KMS-11 (cell line): Measurements from ENCODE around the gene SIGLEC10.
"Not testable (repeated sequence)": the region's sequence is repeated elsewhere in the genome, so short reads cannot be mapped to it uniquely, and the experiment has no call there.

Source experiments
- H2AFZ ChIP-seq: fragments of 200-600 bp; sonication (generic); 2 replicates; pipeline ENCODE4 v1.6.1; 2016; ENCODE audit warnings: antibody characterized with exemption, mixed run types, low read depth
- H3K27ac ChIP-seq: fragments of 200-600 bp; sonication (generic); 2 replicates; pipeline ENCODE4 v1.6.1; 2016; ENCODE audit warnings: mild to moderate bottlenecking, mixed run types
- H3K27me3 ChIP-seq: fragments of 200-600 bp; sonication (generic); 2 replicates; pipeline ENCODE4 v1.6.1; 2017; ENCODE audit warnings: mild to moderate bottlenecking, low read depth, mixed run types, moderate library complexity; ENCODE audit not compliant: insufficient read depth
- H3K36me3 ChIP-seq: fragments of 200-600 bp; sonication (generic); 2 replicates; pipeline ENCODE4 v1.6.1; 2017; ENCODE audit warnings: mild to moderate bottlenecking, mixed run types; ENCODE audit not compliant: insufficient read depth
- H3K4me1 ChIP-seq: fragments of 200-600 bp; sonication (generic); 2 replicates; pipeline ENCODE4 v1.6.1; 2016; ENCODE audit warnings: mild to moderate bottlenecking, low read depth, mixed run types; ENCODE audit not compliant: poor library complexity, severe bottlenecking
- H3K4me2 ChIP-seq: fragments of 200-600 bp; sonication (generic); 2 replicates; pipeline ENCODE4 v1.7.0; 2016; ENCODE audit warnings: mild to moderate bottlenecking, mixed run types
- H3K4me3 ChIP-seq: fragments of 200-600 bp; sonication (generic); IDR thresholded peaks from 2 replicates; pipeline ENCODE4 v1.6.1; 2017; ENCODE audit warnings: low read depth, low read length, mixed read lengths; ENCODE audit not compliant: insufficient read depth
- H3K79me2 ChIP-seq: fragments of 200-600 bp; sonication (generic); 2 replicates; pipeline ENCODE4 v1.6.1; 2016; ENCODE audit warnings: low read depth, mixed run types; ENCODE audit not compliant: insufficient read depth
- H3K9ac ChIP-seq: fragments of 200-600 bp; sonication (generic); 2 replicates; pipeline ENCODE4 v1.6.1; 2016; ENCODE audit warnings: mild to moderate bottlenecking, mixed run types
- H4K20me1 ChIP-seq: fragments of 200-600 bp; sonication (generic); 2 replicates; pipeline ENCODE4 v1.6.1; 2016; ENCODE audit warnings: mild to moderate bottlenecking, mixed run types; ENCODE audit not compliant: insufficient read depth
- TF ChIP-seq, protein P1 (sequence below): fragments of 200-600 bp; sonication (generic); conservative IDR thresholded peaks from 2 replicates; pipeline ENCODE4 v1.6.1; 2017; ENCODE audit warnings: low read depth, mild to moderate bottlenecking, antibody characterized with exemption, low read length, moderate library complexity, mixed read lengths

SIGLEC10 gene

DNA sequence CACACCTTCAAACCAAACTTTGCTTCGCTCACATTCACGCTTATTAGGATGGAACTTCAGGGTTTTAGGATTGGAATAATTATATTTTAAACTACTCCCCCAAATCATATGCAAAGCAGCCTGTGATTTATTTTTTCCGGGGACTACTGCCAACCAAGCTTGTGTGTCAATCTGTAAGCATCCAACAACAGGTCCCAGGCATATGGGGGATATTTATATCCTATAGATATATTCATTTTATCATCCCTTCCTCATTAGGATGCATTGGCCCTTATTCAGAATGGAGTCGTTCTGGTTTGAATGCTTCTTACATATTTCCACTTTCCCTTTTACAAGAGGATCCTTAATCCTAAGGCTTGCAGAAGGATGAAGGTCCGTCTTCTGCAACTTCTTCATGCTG, 18.2 kb downstream of the SIGLEC10 start:
- H3K36me3 ChIP-seq, result no peaks in the 10 kb centered on the region

DNA sequence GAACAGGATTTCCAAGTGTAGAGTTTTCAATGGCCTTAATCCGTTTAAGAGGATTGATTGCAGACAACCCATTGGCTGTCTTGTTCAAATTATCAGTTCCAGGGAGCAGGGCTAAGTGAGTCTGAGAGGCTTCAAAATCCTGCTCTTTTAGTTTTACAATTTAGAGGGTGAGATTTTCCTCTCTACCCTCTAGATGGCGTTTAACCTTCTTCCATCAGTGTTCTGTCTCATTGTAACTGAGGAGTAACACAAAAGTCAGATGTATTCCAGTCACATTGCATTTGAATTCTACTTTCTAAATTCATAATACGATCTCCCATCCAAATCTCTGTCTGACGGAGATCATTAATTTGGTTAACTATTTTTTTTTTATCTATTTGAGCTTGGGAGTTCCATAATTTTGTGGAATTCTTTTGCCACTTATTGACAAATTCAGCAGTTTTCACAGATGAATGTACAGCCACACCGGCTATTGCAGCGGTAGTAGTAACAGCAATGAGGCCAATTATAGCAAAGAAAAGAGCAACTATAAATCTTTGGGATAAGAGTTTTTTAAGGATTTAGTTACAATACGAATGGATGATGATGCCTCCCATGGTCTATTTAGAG, 19.2 kb downstream of the SIGLEC10 start:
- Histone ChIP-seq H2AFZ (no peak overlapping the region), H3K36me3 (no peaks in the 10 kb centered on the region), H3K4me2 (no peak overlapping the region), H3K27ac (no peak overlapping the region), H3K4me1 (no peaks in the 10 kb centered on the region), H3K27me3 (no peaks in the 10 kb centered on the region; the same call in 1 of the 2 replicates), H3K4me3 (no peak overlapping the region), H4K20me1 (no peaks in the 10 kb centered on the region), H3K9ac (no peak overlapping the region), H3K79me2 (no peaks in the 10 kb centered on the region)
- TF ChIP-seq, protein P1, sequence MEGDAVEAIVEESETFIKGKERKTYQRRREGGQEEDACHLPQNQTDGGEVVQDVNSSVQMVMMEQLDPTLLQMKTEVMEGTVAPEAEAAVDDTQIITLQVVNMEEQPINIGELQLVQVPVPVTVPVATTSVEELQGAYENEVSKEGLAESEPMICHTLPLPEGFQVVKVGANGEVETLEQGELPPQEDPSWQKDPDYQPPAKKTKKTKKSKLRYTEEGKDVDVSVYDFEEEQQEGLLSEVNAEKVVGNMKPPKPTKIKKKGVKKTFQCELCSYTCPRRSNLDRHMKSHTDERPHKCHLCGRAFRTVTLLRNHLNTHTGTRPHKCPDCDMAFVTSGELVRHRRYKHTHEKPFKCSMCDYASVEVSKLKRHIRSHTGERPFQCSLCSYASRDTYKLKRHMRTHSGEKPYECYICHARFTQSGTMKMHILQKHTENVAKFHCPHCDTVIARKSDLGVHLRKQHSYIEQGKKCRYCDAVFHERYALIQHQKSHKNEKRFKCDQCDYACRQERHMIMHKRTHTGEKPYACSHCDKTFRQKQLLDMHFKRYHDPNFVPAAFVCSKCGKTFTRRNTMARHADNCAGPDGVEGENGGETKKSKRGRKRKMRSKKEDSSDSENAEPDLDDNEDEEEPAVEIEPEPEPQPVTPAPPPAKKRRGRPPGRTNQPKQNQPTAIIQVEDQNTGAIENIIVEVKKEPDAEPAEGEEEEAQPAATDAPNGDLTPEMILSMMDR, result no peak

More for the DNA sequence above, 18.2 kb downstream of the SIGLEC10 start:
- Histone ChIP-seq H2AFZ (no peak overlapping the region), H3K79me2 (no peaks in the 10 kb centered on the region), H3K4me3 (no peak overlapping the region), H3K9ac (no peak overlapping the region), H3K27me3 (no peaks in the 10 kb centered on the region; the same call in 1 of the 2 replicates), H3K4me2 (no peak overlapping the region), H4K20me1 (no peaks in the 10 kb centered on the region), H3K27ac (no peak overlapping the region), H3K4me1 (no peaks in the 10 kb centered on the region)
- TF ChIP-seq, protein P1, result no peak

DNA sequence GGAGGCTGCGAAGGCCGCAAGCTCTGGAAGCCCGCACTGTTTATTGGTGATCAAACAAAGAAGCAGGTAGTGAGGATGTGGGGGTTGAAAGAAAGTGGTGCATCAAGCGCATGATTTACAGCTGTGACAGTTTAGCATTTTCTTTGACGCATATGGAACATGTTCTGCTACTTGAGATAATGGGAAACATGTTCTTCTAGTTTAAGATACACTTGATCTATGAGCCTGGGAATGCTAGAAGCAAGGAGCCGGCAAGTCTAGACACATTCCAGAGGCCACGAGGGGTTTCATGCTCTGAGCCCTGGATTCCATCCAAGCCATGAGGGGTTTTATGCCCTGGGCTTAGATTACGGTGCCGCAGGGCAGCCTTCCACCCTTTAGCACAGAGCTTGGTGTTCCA, 20.0 kb downstream of the SIGLEC10 start:
- not testable (repeated sequence) for H3K9ac ChIP-seq, H4K20me1 ChIP-seq, H3K79me2 ChIP-seq, H3K27me3 ChIP-seq, H3K4me2 ChIP-seq, H3K36me3 ChIP-seq, H3K4me3 ChIP-seq, H3K4me1 ChIP-seq, H3K27ac ChIP-seq, H2AFZ ChIP-seq

DNA sequence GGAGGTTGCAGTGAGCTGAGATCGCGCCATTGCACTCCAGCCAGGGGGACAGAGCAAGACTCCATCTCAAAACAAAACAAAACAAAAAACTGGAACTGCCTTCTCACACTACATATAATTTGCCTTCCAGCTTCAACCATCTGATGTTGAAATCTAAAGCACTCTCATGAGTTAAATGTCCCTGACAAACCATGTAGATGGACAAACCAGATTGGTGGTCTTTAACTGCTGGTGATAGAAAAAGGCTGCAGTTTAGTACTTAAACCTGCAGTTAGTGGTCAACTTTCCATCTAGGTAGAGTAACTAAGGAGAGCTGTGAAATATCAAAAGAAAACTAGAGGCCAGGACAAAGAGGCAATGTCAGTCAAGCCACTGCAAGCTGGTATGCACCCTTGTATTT, 21.3 kb downstream of the SIGLEC10 start:
- Histone ChIP-seq H3K9ac (no peak overlapping the region), H3K4me2 (no peak overlapping the region)

More for the DNA sequence above, 21.3 kb downstream of the SIGLEC10 start:
- H3K27me3 ChIP-seq, result no peaks in the 10 kb centered on the region; the same call in 1 of the 2 replicates
- no peaks in the 10 kb centered on the region for H3K79me2 ChIP-seq
- H3K4me1 ChIP-seq, result no peaks in the 10 kb centered on the region
- no peaks in the 10 kb centered on the region for H3K36me3 ChIP-seq
- no peak overlapping the region for H3K27ac ChIP-seq
- H3K4me3 ChIP-seq, result no peak overlapping the region
- TF ChIP-seq, protein P1, result no peak
- H4K20me1 ChIP-seq, result no peaks in the 10 kb centered on the region
- no peak overlapping the region for H2AFZ ChIP-seq
